GM06990 (cell line): ENCODE results near the gene ORM2.

ENCODE experiments used
- DNase-seq: peaks from one replicate; pipeline ENCODE4 v3.0.0-alpha.2; 2011; ENCODE audit not compliant: insufficient read length; ENCODE audit errors: extremely low read depth
- H3K27me3 ChIP-seq: replicated peaks from 2 replicates; pipeline ENCODE4 v1.6.0; 2011; ENCODE audit warnings: low read length; ENCODE audit not compliant: control insufficient read depth, insufficient read depth
- H3K36me3 ChIP-seq: 2 replicates; pipeline ENCODE4 v1.5.1; 2011; ENCODE audit warnings: low read length; ENCODE audit not compliant: control insufficient read depth, insufficient read depth
- H3K4me3 ChIP-seq: replicated peaks from 2 replicates; pipeline ENCODE4 v1.5.1; 2011; ENCODE audit warnings: low read depth, mild to moderate bottlenecking, control low read depth, low read length
- TF ChIP-seq, protein P1 (sequence below): IDR thresholded peaks from 2 replicates; pipeline ENCODE4 v1.5.1; 2011; ENCODE audit warnings: low read length, control low read depth, mild to moderate bottlenecking, inconsistent platforms; ENCODE audit not compliant: insufficient read depth, poor library complexity, severe bottlenecking

Gene ORM2

DNA sequence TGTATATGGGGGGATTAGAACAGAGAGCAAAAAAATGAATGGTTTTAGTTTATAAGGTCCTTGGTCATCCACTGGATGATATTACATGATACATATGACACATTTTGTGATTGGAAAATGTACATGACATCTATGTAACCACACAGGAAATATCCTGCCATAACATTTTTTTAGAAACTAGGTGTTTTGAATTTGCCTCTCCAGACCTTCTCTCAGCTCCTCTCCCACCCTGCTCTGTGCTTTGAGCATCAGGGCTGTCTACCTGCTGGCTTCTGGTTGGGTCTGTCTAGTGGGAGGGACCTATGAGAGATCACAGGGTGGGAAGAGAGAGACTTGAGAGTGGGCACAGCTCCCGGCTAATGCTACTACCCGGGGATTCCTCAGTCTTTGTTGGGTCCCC is 33.8 kb downstream of the ORM2 start:
- H3K27me3 ChIP-seq, result no peaks in the 10 kb centered on the region
- TF ChIP-seq, protein P1, sequence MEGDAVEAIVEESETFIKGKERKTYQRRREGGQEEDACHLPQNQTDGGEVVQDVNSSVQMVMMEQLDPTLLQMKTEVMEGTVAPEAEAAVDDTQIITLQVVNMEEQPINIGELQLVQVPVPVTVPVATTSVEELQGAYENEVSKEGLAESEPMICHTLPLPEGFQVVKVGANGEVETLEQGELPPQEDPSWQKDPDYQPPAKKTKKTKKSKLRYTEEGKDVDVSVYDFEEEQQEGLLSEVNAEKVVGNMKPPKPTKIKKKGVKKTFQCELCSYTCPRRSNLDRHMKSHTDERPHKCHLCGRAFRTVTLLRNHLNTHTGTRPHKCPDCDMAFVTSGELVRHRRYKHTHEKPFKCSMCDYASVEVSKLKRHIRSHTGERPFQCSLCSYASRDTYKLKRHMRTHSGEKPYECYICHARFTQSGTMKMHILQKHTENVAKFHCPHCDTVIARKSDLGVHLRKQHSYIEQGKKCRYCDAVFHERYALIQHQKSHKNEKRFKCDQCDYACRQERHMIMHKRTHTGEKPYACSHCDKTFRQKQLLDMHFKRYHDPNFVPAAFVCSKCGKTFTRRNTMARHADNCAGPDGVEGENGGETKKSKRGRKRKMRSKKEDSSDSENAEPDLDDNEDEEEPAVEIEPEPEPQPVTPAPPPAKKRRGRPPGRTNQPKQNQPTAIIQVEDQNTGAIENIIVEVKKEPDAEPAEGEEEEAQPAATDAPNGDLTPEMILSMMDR, result no peak
- no peak overlapping the region for H3K4me3 ChIP-seq
- no peak for DNase-seq
- peaks cover 59% of the 10 kb centered on the region for H3K36me3 ChIP-seq

DNA sequence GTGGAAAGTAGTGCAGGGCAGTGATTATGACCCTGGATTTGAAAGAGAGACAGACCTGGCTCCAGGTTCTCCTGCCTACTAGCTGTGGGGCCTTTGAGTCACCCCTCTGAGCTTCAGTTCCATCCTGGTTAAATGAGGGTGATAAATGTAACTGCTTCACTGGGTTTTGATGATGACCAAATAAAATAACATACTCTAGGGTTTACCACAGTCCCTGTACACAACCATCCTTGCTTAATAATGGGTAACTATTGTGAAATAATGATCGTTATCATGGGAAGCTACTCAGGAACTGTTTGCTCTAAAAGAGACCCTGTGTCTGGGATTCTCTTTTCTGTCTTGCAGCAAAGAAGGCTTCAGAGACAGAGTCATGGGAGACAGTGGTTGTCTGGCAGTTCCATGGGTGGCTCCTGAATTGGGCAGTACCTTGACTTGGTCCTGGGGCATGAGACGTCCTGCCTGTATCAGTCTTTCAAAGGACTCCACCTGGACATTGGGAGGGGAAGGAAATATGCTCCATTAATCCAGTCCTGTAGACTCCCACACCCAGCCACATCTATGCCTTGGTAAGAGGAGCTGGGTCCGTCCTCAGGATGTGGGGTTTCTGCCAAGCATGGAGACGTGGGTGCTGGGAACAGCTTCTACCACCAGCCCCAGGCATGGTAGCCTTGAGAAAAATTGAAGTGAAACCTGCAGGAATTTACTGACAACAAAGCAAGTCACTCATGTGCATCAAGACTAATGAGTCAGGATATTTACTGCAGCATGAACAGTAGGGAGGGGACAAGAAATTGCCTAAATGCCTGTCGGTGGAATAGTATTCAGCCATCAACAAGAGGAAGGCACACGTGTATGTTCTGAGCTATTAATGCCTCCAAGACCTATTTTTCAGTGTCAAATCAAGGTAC is 34.7 kb downstream of the ORM2 start:
- Histone ChIP-seq H3K27me3 (no peaks in the 10 kb centered on the region), H3K36me3 (peaks cover 59% of the 10 kb centered on the region), H3K4me3 (no peak overlapping the region)
- peak; percentile 60 for DNase-seq
- TF ChIP-seq, protein P1, result no peak

GRCh38 chr9:114365194-114365593 is 35.5 kb downstream of the ORM2 start:
- Histone ChIP-seq H3K27me3 (no peaks in the 10 kb centered on the region), H3K4me3 (no peak overlapping the region), H3K36me3 (peaks cover 54% of the 10 kb centered on the region)
- no peak for DNase-seq
- TF ChIP-seq, protein P1, result no peak

DNA sequence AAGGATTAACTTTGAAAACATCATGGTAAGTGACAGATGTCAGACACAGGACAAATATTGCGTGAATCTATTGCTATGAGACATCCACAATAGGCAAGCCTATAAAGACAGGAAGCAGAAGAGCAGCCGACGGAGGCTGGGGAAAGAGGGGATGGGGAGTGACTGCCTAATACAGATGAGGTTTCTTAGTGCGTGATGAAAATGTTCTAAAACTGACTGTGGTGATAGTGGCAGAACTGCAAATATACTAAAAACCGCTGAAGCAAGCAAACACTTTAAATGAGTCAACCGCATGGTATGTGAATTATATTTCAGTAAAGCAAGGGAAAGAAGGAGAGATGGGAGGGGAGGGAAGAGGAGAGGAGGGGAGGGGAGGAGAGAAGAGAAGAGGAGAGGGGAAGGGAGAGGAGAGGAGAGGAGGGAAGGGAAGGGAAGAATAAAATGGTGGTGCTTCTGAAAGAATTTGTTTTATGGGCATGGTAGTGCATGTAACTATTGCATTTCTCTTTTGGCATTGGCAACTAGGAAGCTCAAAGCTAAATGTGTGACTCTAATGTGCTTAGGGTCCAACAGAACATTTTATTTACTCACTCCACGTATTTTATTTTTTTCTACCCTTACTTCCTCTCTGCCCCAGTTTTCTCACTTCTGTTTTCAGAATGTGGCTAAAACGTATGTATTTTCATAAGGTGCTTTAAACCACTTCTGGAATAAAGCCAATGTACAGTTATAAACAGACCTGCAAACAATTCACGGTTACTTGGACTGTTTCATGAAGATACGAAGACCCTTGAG is 36.9 kb downstream of the ORM2 start:
- H3K36me3 ChIP-seq, result peaks cover 53% of the 10 kb centered on the region
- no peak overlapping the region for H3K4me3 ChIP-seq
- TF ChIP-seq, protein P1, result no peak
- H3K27me3 ChIP-seq, result no peaks in the 10 kb centered on the region
- peak; percentile 66 for DNase-seq

- TF ChIP-seq, protein P1, result no peak
- Histone ChIP-seq H3K4me3 (no peak overlapping the region), H3K36me3 (peaks cover 53% of the 10 kb centered on the region)
These were observed 37.7 kb downstream of the ORM2 start for GRCh38 chr9:114367366-114367765.

More at GRCh38 chr9:114367366-114367765, 37.7 kb downstream of the ORM2 start:
- no peak for DNase-seq
- no peaks in the 10 kb centered on the region for H3K27me3 ChIP-seq
